Esophagus muscularis mucosa (tissue), 3 donors: ENCODE measurements around the gene KRTAP1-4.
"Not testable (repeated sequence)": the region's sequence is repeated elsewhere in the genome, so short reads cannot be mapped to it uniquely, and the experiment has no call there.

Source experiments
- CTCF ChIP-seq, 3 experiments: fragments of 200-600 bp in 2 of 3; fragments of 450-650 bp in 1 of 3; sonication (generic) in 2 of 3; IDR thresholded peaks; one replicate each; pipeline ENCODE4 v1.5.1; 2017 to 2019; ENCODE audit warnings: antibody characterized with exemption in 3 of 3, mild to moderate bottlenecking in 2 of 3, moderate library complexity in 1 of 3
- POLR2AphosphoS5 ChIP-seq, 2 donors: sonication (generic); formaldehyde crosslinking; IDR thresholded peaks; one replicate each; pipeline ENCODE4 v1.6.1; 2017; ENCODE audit warnings: antibody characterized with exemption in 2 of 2

GRCh38 chr17:41034346-41034935 lies 4.4 kb upstream of the KRTAP1-4 start, which contains the start of gene KRTAP1-3:
- TF ChIP-seq CTCF, POLR2AphosphoS5 (IDR thresholded peaks at IDR 0.05): not testable (repeated sequence)
